Ovary (tissue), 3 donors: Measurements from ENCODE around the gene SIL1.

ENCODE experiments used
- CTCF ChIP-seq, 3 donors: fragments of 450-650 bp in 2 of 3; fragments of 200-600 bp in 1 of 3; IDR thresholded peaks; one replicate each; pipeline versions ENCODE4 v1.5.1 to v1.8.0; 2016 to 2022; ENCODE audit warnings: antibody characterized with exemption in 3 of 3, mild to moderate bottlenecking in 1 of 3
- EP300 ChIP-seq: sonication (generic); formaldehyde crosslinking; IDR thresholded peaks from one replicate; pipeline ENCODE4 v1.6.1; 2017; ENCODE audit warnings: antibody characterized with exemption
- POLR2A ChIP-seq: fragments of 450-650 bp; IDR thresholded peaks from one replicate; pipeline ENCODE4 v1.6.1; 2017; ENCODE audit warnings: antibody characterized with exemption, mild to moderate bottlenecking, moderate library complexity
- donor health status: DM: no; HTN: no; CAD: no.

- TF ChIP-seq CTCF (IDR thresholded peaks at IDR 0.05) (no peak), POLR2A (no peak), EP300 (no peak)
These were observed 82.0 kb downstream of the SIL1 start for GRCh38 chr5:139116100-139116655.
